Left lobe of liver (tissue), 2 donors: ENCODE data around the gene EXO5. TPM values are rescaled to one million over a fixed set of nuclear protein-coding genes. Genes with fewer than 3 reads are reported as not detected.
A peak's percentile ranks its signal among the peaks of the same experiment; 100 is the strongest.
"Not testable (repeated sequence)": the region's sequence is repeated elsewhere in the genome, so short reads cannot be mapped to it uniquely, and the experiment has no call there.

Source experiments
- ATAC-seq: fragments of 200-7000 bp; cut with Tn5 transposase; one replicate; pipeline ENCODE4 v1.9.1; 2020; ENCODE audit warnings: mild to moderate bottlenecking, moderate library complexity
- DNase-seq: peaks from one replicate; pipeline ENCODE4 v3.0.0-alpha.2; 2020; ENCODE audit warnings: low spot score
- total RNA-seq: library from RNA; stranded (reverse); gene quantifications from one replicate; pipeline ENCODE4 v1.2.1, GENCODE V29; 2021
- donor health status: DM: no; HTN: no; CAD: no; lungs with moderate emphysema.
- donor health status: DM: no; HTN: yes; CAD: no.

EXO5 gene, protein sequence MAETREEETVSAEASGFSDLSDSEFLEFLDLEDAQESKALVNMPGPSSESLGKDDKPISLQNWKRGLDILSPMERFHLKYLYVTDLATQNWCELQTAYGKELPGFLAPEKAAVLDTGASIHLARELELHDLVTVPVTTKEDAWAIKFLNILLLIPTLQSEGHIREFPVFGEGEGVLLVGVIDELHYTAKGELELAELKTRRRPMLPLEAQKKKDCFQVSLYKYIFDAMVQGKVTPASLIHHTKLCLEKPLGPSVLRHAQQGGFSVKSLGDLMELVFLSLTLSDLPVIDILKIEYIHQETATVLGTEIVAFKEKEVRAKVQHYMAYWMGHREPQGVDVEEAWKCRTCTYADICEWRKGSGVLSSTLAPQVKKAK
- 3.6 TPM for total RNA-seq

DNA sequence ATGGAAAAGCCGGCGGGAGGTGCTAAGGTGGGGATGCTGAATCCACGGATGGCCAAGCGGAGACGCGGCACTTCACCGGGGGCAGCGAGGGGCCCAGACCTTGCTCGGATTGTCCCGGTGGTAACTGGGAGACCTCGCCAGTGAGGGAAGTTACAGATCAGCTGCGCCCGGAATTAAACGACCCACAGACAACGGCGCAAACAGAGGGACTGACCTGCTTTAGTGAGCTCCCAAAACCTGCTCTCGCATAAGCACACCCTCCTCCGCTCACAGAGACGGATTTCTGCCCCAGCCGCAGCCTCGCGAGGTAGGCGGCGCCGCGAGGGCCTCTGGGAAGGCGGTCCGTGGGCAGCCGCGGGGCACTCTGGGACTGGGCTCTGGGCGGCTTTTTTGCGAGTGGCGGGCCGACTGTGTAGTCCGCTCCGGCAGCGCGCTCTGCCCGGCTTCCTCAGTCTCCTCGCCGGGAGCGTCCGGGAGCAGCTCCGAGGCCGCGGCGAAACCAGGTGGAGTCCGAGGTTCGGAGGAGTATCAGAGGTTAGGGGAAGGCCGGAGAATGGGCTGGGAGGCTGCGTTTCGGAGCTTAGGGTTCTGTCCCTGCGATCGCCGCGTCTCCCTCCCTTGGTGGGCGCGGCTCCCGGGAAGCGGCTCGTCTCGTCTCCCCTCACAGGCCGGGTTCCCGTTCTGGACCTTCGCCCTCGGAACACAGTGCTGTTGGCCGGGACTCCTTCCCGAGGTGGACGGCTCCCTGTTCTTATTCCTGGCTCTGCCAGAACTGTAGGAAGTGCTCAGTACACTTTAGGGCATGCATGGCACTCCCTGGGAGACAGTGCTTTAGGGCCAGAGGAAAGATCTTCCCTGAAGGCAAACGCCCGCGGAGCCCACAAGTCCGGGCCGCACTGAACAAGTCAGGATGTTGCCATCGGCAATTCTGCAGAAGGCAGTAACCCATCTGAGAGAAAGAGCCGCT is at the start of gene EXO5:
EXO5 (plus strand) TSS at position 393 of the 967 bp plus-strand sequence. CDS start 5,778 bp downstream, outside the sequence.
- ATAC-seq: peak; percentile 99
- peak; percentile 90 for DNase-seq

DNA sequence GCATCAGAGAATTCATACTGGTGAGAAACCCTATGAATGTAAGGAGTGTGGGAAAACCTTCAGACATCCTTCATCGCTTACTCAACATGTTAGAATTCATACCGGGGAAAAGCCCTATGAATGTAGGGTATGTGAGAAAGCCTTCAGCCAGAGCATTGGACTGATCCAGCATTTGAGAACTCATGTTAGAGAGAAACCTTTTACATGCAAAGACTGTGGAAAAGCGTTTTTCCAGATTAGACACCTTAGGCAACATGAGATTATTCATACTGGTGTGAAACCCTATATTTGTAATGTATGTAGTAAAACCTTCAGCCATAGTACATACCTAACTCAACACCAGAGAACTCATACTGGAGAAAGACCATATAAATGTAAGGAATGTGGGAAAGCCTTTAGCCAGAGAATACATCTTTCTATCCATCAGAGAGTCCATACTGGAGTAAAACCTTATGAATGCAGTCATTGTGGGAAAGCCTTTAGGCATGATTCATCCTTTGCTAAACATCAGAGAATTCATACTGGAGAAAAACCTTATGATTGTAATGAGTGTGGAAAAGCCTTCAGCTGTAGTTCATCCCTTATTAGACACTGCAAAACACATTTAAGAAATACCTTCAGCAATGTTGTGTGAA is 45.5 kb upstream of the EXO5 start:
- no peak for DNase-seq
- ATAC-seq: no peak

DNA sequence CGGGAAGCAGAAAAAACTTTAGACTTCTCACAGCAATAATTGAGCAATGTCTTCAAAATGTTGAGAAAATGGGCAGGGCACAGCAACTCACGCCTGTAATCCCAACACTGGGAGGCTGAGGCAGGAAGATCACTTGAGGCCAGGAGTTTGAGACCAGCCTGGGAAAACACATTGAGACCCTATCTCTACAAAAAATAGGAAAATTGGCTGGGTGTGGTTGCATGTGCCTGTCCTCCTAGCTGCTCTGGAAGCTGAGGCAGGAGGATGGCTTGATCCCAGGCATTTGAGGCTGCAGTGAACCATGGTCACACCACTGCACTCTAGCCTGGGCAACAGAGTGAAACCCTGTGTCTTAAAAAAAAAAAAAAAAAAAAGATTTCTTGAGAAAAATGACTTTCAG is 39.2 kb upstream of the EXO5 start:
- DNase-seq: no peak
- no peak for ATAC-seq

DNA sequence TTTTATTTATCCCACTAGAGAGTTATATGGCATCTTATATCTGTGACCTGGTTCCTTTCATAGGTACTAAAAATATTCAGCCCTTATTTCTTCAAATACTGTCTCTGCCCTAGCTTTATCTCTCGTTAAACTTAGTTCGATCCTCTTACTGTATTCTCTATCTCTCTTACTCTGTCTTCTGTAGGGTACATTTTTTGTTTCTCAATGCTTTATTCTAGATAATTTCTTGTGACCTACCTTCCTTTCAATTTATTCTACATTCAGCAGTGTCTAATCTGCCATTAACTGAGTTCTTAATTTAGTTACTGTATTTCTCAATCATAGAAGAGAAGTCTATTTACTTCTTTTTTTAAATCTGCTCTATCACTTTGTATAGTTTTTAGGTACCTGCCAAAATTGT is 33.3 kb upstream of the EXO5 start:
- DNase-seq (no peak), ATAC-seq (no peak)

DNA sequence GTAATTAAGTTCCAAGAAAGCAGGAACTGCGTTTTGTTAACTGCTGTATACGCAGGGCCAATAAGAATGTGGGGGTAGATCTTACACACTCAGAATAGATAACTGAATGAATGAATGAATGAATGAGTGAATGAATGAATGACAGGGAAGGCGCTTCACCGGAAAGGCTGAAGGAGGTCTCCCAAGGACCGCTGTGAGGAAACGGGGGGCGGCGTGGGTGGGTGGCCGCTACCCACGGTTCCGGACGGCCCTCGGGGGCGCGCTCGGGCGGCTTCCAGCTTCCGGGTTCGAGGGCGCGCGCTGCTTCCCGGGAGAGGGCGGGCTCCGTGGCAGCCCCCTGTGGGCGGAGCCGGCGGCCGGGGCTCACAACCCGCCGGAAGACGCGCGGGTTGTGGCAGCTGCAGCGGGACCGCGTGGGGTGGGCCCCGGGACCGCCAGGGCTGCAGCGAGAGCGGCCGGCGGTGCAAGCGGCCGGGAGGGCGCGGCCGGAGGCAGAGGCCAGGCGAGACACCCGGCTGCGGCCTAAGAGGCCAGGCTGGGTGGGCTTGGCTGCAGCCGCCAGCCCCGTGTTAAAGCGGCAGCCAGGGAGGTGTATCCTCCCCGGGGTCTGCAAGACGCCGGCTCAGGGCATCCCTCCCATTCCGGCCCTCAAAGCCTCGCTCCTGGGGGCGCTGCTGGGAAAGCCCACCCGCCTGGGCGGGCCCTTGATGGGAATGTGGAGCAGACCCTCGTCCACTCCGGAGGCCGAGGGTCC is 31.5 kb upstream of the EXO5 start, which contains the start of gene ZFP69:
ZFP69 (plus strand) TSS at position 367 of the 754 bp plus-strand sequence. CDS start 2,072 bp downstream, outside the sequence.
- ATAC-seq (peak; percentile 96), DNase-seq (peak; percentile 63)

DNA sequence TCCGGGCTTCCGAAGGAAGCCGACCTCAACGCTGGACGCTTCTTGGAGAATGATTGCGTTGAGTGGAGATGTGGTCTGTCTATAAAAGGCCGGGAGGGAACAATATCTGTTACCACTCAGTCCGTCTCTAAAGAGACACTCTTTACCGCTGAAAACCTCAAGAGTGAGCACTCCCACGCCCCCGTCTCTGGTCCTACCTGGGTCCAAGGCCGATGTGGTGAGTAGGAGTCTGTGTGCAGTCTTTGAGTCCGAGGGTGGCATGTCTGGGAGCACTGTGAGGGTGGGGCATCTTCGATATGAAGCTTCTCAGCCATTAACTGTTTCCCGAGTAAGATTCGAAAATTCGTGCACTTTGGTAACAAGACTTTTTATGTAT is 30.9 kb upstream of the EXO5 start:
- peak; percentile 62 for ATAC-seq
- DNase-seq: no peak

DNA sequence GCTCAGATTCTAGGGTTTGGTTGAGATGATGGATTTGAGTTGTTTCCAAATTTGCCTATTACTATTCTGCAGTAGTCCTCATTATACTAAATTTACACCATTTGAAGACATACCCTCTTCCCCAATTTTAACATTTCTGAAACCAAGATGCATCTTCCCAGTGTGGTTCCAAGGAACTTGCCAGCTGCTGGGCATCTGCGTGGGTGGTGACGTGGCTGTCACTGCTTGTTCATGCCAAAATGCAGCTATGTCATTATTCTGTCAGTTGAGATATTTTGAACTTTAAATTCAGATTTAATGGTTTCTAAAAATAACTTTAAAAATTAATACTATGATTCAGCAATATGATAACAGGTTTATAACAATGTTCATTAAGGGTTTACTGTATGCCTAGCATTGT is 30.3 kb upstream of the EXO5 start:
- ATAC-seq (no peak), DNase-seq (no peak)

DNA sequence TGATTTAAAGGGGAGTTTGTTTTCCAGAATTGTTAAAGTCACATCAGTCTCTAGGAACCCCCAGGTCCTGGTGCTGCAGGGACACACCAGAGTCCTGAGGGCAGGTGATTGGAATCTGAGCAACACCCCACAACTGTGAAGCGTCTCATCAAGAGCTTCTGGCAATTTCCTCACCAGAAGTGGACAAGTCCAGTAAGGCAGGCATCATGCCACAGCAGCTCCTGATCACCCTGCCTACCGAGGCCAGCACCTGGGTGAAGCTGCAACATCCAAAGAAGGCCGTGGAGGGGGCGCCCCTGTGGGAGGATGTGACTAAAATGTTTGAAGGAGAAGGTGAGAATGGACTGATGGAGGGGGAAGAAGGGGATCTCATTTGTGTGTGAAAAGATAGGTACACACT is 29.4 kb upstream of the EXO5 start:
- no peak for ATAC-seq

DNA sequence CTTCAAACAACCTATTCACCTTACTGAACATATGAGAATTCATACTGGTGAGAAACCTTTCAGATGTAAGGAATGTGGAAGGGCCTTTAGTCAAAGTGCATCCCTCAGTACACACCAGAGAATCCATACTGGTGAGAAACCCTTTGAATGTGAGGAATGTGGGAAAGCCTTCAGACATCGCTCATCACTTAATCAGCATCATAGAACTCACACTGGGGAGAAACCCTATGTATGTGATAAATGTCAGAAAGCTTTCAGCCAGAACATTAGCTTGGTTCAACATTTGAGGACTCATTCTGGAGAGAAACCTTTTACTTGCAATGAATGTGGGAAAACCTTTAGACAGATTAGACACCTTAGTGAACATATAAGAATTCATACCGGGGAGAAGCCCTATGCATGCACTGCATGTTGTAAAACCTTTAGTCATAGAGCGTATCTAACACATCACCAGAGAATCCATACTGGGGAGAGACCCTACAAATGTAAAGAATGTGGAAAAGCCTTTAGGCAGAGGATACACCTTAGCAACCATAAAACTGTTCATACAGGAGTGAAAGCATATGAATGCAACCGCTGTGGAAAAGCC is 13.2 kb upstream of the EXO5 start:
- DNase-seq: no peak
- ATAC-seq: no peak

More for the DNA sequence above, 29.4 kb upstream of the EXO5 start:
- DNase-seq: no peak

DNA sequence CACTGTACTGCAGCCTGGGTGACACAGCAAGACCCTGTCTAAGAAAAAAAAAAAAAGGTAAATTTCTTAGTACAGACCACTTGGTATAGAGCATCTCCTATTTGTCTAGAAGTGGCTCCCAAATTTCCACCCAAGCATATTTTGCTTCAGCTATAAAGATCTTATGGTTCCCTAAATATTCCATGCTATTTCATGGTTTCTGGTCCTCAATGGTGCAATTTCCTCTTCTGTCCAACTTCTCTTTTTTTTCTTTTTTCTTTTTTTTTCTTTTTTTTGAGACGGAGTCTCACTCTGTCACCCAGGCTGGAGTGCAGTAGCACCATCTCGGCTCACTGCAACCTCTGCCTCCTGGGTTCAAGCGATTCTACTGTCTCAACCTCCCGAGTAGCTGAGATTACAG is 5.9 kb upstream of the EXO5 start:
- not testable (repeated sequence) for ATAC-seq, DNase-seq

DNA sequence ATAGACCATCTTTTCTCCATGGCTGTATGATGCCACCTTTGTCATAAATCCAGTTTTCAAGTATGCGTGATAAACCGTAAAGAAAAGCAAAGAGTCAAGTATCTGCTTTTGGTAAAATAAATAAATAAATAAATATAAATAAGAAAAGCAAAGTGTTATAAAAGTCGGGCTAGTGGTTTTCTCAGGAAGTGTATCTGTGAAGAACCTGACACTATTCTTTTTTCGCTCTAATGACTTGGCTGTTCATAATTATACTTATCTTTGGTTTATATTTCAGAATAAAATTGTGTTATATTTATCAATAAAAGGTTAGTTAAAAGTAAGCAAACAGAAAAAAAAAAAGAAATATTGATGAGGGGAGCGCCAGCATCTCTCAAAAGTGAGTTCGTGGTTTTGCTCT is 594 bp upstream of the EXO5 start:
- ATAC-seq: no peak
- no peak for DNase-seq

DNA sequence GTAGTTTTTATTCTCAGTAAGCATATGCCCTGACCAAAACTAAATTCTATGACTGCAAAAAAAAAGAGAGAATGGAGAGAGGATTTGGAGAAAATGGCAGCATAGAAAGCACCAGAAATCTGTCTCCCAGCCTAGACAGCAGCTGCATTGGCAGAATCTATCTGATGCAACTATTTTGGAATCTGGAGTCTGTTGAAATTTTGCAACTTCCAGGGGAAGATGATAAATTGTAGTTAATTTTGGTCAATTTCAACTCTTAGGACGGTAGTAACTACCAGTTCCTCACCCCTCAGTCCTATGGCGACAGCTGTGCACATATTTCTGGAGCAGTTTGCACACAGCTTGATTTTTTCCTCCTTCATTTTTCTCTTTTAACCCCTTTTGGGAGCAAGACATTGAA is 10.9 kb downstream of the EXO5 start:
- ATAC-seq: no peak
- DNase-seq: no peak

DNA sequence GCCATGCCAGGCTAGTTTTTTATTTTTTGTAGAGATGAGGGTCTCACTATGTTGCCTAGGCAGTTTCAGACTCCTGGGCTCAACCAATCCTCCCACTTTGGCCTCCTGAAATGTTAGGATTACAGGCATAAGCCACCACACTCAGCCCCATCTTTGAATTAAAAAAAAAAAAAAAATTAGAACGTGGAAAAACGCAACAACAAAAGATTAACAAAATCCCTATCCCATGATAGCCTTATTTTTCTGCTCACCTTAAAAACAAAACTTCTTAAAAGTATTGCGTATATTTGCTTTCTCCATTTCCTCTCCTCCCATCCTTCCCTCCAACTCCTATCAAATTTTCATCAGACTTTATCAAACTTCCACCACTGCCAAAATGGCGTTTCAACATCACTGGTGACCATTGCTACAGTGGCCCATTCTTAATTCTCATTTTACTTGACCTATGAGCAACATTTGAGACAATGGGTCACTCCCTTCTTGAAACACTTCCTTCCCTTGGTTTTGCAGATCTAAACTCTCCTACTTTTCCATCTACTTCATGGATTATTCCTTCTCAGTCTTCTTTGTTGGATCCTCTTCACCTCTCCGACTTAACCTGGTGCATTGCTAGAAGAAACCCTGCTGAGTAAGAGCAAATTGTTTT is 22.3 kb downstream of the EXO5 start:
- ATAC-seq: no peak

DNA sequence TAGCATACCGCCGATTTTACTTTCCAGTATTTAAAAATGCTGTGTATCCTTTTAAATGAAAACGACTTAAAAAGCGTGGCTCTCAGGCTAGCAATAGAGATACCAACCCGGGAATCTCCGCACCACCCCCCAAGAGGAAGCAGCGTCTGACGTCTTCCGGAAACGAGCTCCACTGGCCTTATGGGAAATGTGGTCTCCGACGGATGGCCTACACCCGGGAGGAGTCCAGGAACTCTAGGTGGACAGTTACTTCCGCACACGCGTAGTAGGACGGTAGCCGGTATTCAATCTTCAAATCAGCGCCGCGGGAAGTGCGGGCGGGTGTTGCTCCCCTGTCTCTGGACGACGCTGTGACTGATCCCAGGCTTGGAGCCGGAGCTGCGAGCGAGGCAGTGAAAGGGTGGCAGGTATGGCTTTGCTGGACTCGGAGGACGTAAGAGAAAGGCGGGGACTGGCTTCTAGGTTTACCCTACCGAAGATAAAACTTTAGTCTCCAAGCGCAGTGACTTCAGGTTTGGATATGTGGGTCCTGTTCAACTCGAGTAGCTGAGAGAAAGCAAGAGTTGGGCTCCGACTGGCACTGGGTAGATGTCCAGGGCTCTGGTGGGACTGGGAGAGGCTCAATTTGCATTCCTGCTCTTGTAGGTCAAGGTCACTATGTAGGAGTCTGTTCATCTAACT is 23.0 kb downstream of the EXO5 start, which contains the start of gene ZNF684:
ZNF684 (plus strand) TSS at position 257 of the 681 bp plus-strand sequence. CDS start 1,530 bp downstream, outside the sequence.
- DNase-seq (peak; percentile 94), ATAC-seq (peak; percentile 94)

More for the DNA sequence above, 22.3 kb downstream of the EXO5 start:
- DNase-seq: no peak

DNA sequence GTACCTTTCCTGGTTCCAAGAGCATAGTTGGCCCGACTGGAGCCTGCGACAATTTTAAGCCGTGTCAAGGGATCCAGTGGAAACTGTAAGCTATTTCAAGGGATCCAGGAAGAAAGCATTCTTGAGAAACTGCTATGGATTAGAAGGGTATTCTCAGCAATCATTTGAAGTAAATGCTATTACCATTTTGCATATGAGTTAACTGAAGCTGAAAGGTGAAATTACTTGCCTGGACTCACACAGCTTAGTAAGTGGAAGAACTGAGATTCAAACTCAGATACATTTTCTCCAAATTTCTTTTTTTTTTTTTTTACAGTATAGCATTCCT is 23.5 kb downstream of the EXO5 start:
- DNase-seq: no peak

DNA sequence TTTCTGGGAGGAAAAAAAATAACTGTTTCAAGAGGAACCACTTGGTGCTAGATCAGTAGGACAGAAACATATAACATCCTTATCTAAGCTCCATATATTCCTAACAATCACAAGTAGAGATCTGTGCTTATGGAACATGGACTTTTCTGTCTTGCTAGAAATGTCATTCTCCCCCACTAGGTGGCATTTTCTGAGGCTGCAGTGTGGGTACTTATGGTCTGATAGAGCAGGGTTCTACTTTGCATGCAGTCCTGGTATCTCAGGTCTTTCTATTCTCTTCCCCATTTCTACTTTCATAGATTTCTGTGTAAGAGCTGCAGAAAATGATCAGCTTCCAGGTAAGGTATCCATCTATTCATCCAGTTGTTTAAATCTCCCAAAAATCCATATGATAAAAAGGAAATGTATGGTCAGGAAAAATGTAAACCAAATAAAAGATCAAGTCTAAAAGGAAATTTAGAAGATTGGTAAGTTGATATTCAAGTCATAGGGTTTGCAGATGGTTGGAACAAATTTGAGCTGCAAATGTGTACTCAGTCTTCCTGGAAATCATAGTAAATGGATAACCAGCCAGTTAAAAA is 24.4 kb downstream of the EXO5 start:
- DNase-seq (no peak), ATAC-seq (peak; percentile 45)

More for the DNA sequence above, 23.5 kb downstream of the EXO5 start:
- no peak for ATAC-seq

DNA sequence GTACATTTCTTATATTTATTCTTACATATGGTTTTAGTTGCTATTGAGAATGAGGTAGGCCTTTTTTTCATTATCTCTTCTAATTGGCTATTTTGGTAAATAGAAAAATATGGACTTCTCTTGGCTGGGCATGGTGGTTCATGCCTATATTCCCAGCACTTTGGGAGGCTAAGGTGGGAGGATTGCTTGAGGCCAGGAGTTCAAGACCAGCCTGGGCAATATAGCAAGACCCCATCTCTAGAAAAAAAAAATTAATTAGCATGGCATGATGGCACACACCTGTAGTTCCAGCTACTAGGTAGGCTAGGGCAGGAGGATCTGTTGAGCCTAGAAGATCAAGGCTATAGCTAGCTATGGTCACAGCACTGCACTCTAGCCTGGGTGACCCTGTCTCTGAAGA is 26.0 kb downstream of the EXO5 start:
- ATAC-seq (no peak), DNase-seq (no peak)

DNA sequence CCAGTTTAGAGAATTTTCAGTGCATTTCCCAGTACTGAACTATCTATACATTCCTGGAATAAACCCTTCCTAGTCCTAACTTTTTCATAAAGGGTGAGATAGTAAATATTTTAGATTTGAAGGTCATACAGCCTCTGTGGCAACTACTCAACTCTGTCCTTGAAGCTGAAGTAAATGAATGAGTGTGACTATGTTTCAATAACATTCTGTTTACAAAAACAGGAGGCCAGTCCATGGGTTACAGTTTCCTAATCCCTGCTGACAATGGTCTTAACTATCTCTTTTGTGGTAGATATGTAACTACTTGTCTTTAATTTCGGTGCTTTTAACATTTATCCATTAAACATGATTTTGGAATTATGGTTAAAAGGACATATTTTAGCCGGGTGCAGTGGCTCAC is 27.2 kb downstream of the EXO5 start:
- ATAC-seq (peak; percentile 25), DNase-seq (no peak)

DNA sequence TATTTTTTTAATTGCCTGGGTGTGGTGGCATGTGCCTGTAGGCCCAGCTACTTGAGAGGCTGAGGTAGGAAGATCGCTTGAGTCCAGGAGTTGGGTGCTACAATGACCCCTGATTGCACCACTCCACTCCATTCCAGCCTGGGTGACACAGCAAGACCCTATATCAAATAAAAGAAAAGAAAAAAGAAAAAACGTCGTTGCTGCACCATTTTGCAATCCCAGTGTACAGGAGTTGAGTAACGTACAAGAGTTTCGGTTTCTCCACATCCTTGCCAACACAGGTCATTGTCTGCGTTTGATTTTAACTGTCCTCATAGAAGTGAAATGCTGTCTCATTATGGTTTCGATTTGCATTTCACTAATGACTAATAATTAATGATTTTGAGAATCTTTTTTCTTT is 30.8 kb downstream of the EXO5 start:
- ATAC-seq (peak; percentile 80), DNase-seq (peak; percentile 58)
